ENCODE results near the gene JOSD1. TPM values are rescaled to one million over a fixed set of nuclear protein-coding genes. Genes with fewer than 3 reads are reported as not detected.

Gene JOSD1
- total and polyA plus RNA-seq, 2 donors: 25.7 to 27.8 TPM

- WGBS: 96% methylated on average over 3 of the region's 3 CpGs
- H3K9me3 ChIP-seq (ENCODE audit: control insufficient read depth in 2 of 2, insufficient read depth in 1 of 2, low read length in 1 of 2): no peaks in the 10 kb centered on the region
- no peaks in the 10 kb centered on the region for H3K27me3 ChIP-seq (ENCODE audit: control insufficient read depth in 2 of 2, insufficient read depth in 1 of 2, low read length in 1 of 2)
- H3K36me3 ChIP-seq (ENCODE audit: control insufficient read depth in 2 of 2, insufficient read depth in 2 of 2, low read length in 1 of 2): no peaks in the 10 kb centered on the region
- no peaks in the 10 kb centered on the region for H3K4me1 ChIP-seq (ENCODE audit: control insufficient read depth in 2 of 2, insufficient read depth in 2 of 2, low read length in 2 of 2)
- H3K4me3 ChIP-seq (ENCODE audit: low read length in 2 of 2): no peak overlapping the region
- no peak for DNase-seq (ENCODE audit: low read depth in 6 of 9, low spot score in 9 of 9)
- no peak overlapping the region for H3K27ac ChIP-seq (ENCODE audit: low read depth in 1 of 2, low read length in 1 of 2)
Observed at GRCh38 chr22:38638728-38639127, 62.0 kb downstream of the JOSD1 start.

- no peak overlapping the region for H3K4me3 ChIP-seq (ENCODE audit: low read length in 2 of 2)
- no peaks in the 10 kb centered on the region for H3K27me3 ChIP-seq (ENCODE audit: control insufficient read depth in 2 of 2, insufficient read depth in 1 of 2, low read length in 1 of 2)
- H3K9me3 ChIP-seq (ENCODE audit: control insufficient read depth in 2 of 2, insufficient read depth in 1 of 2, low read length in 1 of 2): no peaks in the 10 kb centered on the region
- H3K36me3 ChIP-seq (ENCODE audit: control insufficient read depth in 2 of 2, insufficient read depth in 2 of 2, low read length in 1 of 2): no peaks in the 10 kb centered on the region
- 100% methylated on average over 2 of the region's 2 CpGs for WGBS
- DNase-seq (ENCODE audit: low read depth in 6 of 9, low spot score in 9 of 9): no peak
- H3K27ac ChIP-seq (ENCODE audit: low read depth in 1 of 2, low read length in 1 of 2): no peak overlapping the region
- H3K4me1 ChIP-seq (ENCODE audit: control insufficient read depth in 2 of 2, insufficient read depth in 2 of 2, low read length in 2 of 2): no peaks in the 10 kb centered on the region
Observed at GRCh38 chr22:38638216-38638615, 62.5 kb downstream of the JOSD1 start.

Other genes with a start within 250 kb of the JOSD1 start
- gene KCNJ4, start 245.7 kb downstream of the JOSD1 start, total RNA-seq: 0.66 TPM
- 0.32 TPM for gene KCNJ4, start 245.7 kb downstream of the JOSD1 start, polyA plus RNA-seq
- 2.3 TPM for gene KDELR3, start 232.8 kb downstream of the JOSD1 start, total RNA-seq
- gene KDELR3, start 232.8 kb downstream of the JOSD1 start, polyA plus RNA-seq: 1.9 TPM
- 402 TPM for gene DDX17, start 194.6 kb downstream of the JOSD1 start, total RNA-seq
- 325 TPM for gene DDX17, start 194.6 kb downstream of the JOSD1 start, polyA plus RNA-seq
- 14.7 TPM for gene DMC1, start 130.8 kb downstream of the JOSD1 start, total RNA-seq
- 0.30 TPM for gene DMC1, start 130.8 kb downstream of the JOSD1 start, polyA plus RNA-seq
- 0.66 TPM for gene FAM227A, start 44.6 kb downstream of the JOSD1 start, total RNA-seq
- 0.73 TPM for gene FAM227A, start 44.6 kb downstream of the JOSD1 start, polyA plus RNA-seq
- 9.0 TPM for gene CBY1, start 44.3 kb downstream of the JOSD1 start, total RNA-seq
- 41.1 TPM for gene CBY1, start 44.3 kb downstream of the JOSD1 start, polyA plus RNA-seq
- gene TOMM22, start 19.0 kb downstream of the JOSD1 start, total RNA-seq: 63.9 TPM
- gene TOMM22, start 19.0 kb downstream of the JOSD1 start, polyA plus RNA-seq: 38.9 TPM
- 16.0 TPM for gene GTPBP1, start 5.0 kb upstream of the JOSD1 start, total RNA-seq
- gene GTPBP1, start 5.0 kb upstream of the JOSD1 start, polyA plus RNA-seq: 16.2 TPM
- gene SUN2, start 55.1 kb upstream of the JOSD1 start, total RNA-seq: 61.5 TPM
- 64.9 TPM for gene SUN2, start 55.1 kb upstream of the JOSD1 start, polyA plus RNA-seq
- 20.4 TPM for gene DNAL4, start 93.2 kb upstream of the JOSD1 start, total RNA-seq
- 19.6 TPM for gene DNAL4, start 93.2 kb upstream of the JOSD1 start, polyA plus RNA-seq
- gene NPTXR, start 143.1 kb upstream of the JOSD1 start, total RNA-seq: 0.28 TPM
- gene NPTXR, start 143.1 kb upstream of the JOSD1 start, polyA plus RNA-seq: 1.3 TPM
- gene CBX6, start 171.3 kb upstream of the JOSD1 start, total RNA-seq: 24.0 TPM
- gene CBX6, start 171.3 kb upstream of the JOSD1 start, polyA plus RNA-seq: 23.3 TPM

Measured in thymus (tissue), 11 donors.